ENCODE measurements around the gene TMEM52.

DNA sequence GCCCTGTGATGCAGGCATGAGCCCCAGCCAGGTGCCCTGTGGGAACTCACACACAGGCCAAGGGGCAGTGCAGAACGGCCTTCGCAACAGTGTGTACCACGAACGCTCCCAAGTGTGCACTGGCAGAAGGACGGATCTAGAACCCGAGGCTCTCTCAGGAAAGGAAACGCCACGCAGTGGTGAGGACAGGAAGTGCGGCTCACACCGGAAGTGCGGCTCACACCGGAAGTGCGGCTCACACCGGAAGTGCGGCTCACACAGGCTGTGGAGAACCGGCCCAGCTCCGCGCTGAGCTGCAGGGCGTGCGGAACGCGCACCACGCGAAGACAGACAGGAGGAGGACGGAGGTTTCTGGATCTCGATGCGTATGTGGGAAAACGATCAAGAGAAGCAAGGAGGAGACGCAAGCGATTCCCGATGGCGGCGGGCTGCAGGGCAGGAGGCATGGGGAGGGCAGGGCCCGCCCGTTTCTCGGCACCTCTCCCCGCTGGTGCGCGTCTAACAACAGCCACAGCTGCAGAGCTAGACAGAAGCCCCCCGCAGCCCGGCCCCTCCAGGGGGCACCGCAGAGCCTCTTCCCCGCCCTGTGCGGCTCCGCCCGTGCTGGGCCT lies 35.9 kb upstream of the TMEM52 start:
- TF ChIP-seq, protein P1, sequence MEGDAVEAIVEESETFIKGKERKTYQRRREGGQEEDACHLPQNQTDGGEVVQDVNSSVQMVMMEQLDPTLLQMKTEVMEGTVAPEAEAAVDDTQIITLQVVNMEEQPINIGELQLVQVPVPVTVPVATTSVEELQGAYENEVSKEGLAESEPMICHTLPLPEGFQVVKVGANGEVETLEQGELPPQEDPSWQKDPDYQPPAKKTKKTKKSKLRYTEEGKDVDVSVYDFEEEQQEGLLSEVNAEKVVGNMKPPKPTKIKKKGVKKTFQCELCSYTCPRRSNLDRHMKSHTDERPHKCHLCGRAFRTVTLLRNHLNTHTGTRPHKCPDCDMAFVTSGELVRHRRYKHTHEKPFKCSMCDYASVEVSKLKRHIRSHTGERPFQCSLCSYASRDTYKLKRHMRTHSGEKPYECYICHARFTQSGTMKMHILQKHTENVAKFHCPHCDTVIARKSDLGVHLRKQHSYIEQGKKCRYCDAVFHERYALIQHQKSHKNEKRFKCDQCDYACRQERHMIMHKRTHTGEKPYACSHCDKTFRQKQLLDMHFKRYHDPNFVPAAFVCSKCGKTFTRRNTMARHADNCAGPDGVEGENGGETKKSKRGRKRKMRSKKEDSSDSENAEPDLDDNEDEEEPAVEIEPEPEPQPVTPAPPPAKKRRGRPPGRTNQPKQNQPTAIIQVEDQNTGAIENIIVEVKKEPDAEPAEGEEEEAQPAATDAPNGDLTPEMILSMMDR (IDR thresholded peaks at IDR 0.05), result no peak
- TF ChIP-seq CHD2 (IDR thresholded peaks at IDR 0.05; ENCODE audit: low read length, partially characterized antibody) (no peak), RFX5 (IDR thresholded peaks at IDR 0.05) (no peak), POLR2A (IDR thresholded peaks at IDR 0.05; ENCODE audit: low read length) (no peak), EP300 (IDR thresholded peaks at IDR 0.05) (no peak), HOXB13 (CRISPR knock-in tag; IDR thresholded peaks at IDR 0.05; ENCODE audit: low read depth) (no peak), CBX8 (IDR thresholded peaks at IDR 0.05) (no peak), KDM5A (IDR thresholded peaks at IDR 0.05) (no peak), TFCP2L1 (CRISPR knock-in tag; IDR thresholded peaks at IDR 0.05) (no peak), CEBPB (IDR thresholded peaks at IDR 0.05) (no peak), HDAC2 (IDR thresholded peaks at IDR 0.05) (no peak), ESRRA (IDR thresholded peaks at IDR 0.05; ENCODE audit: borderline replicate concordance, low read length) (no peak)
- TF ChIP-seq, protein P2, sequence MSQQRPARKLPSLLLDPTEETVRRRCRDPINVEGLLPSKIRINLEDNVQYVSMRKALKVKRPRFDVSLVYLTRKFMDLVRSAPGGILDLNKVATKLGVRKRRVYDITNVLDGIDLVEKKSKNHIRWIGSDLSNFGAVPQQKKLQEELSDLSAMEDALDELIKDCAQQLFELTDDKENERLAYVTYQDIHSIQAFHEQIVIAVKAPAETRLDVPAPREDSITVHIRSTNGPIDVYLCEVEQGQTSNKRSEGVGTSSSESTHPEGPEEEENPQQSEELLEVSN (IDR thresholded peaks at IDR 0.05; ENCODE audit: borderline replicate concordance, low read depth), result no peak
- TF ChIP-seq, protein P3, sequence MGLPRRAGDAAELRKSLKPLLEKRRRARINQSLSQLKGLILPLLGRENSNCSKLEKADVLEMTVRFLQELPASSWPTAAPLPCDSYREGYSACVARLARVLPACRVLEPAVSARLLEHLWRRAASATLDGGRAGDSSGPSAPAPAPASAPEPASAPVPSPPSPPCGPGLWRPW (IDR thresholded peaks at IDR 0.05), result no peak
